GM19463 (cell line): ENCODE results near the gene SYNDIG1.

Experiments used
- ATAC-seq: cut with Tn5 transposase; IDR thresholded peaks from one replicate; pipeline ENCODE4 v1.9.1; 2021; ENCODE audit warnings: mild to moderate bottlenecking, moderate library complexity; ENCODE audit not compliant: unreplicated experiment

Gene SYNDIG1

DNA sequence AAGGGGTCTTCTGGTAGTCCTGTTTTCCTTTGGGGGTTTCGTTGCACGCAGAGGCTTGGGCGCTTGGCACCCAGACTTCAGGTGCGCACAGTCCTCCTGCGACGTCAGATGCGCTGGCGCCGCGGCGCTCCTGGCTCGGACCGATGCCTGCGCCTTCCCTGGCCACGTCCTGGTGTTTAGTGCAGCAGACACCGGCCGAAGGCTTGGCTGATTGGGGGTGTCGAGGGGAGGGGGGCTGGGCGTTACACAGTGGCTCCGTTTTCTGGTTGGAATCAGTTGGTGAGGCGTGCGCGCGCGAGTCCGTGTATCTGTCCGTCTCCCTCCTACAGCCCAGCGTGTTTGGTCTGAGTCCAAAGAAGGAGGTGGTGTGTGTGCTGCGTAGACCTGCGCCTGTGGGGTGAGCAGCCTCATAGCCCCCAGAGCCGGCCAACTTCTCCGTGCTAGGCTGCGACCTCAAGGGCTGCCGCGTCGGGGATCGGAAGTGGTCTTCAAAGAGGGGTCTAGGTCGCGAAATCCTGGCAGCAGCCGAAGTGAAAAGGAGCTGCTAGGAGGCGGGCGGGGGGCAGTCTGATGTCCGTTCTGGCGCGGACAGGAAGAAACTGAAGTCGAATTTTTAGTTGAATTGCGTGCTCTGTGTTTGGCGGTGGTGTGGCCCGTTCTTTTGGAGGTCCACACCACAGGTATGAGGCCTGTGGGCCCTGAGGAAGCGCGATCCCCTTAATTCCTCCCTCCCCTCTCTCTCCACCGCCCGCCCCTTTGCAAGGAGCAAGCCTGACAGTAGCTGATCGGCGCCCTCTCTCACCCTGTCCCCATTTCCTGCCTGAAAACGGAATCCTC is 1.5 kb downstream of the SYNDIG1 start:
- no peak for ATAC-seq

DNA sequence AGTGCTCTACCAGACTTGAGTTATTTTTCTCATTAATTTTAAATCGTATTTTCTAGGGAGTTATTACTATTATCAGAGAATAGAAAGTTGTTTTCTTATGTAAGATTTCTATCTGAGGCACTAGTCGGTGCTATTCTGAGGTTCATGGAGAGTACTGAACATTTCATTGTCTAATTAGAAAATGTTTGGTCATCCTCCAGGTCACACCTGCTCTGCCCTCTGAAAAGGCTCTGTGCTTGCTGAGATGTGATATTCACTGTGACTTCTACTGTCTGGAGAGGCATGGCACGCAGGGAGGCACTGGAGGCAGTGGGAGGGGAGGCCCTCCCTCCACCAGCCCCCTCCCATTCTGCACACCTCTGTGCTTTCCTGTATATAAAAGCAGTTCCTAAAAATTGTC is 3.0 kb downstream of the SYNDIG1 start:
- no peak for ATAC-seq

DNA sequence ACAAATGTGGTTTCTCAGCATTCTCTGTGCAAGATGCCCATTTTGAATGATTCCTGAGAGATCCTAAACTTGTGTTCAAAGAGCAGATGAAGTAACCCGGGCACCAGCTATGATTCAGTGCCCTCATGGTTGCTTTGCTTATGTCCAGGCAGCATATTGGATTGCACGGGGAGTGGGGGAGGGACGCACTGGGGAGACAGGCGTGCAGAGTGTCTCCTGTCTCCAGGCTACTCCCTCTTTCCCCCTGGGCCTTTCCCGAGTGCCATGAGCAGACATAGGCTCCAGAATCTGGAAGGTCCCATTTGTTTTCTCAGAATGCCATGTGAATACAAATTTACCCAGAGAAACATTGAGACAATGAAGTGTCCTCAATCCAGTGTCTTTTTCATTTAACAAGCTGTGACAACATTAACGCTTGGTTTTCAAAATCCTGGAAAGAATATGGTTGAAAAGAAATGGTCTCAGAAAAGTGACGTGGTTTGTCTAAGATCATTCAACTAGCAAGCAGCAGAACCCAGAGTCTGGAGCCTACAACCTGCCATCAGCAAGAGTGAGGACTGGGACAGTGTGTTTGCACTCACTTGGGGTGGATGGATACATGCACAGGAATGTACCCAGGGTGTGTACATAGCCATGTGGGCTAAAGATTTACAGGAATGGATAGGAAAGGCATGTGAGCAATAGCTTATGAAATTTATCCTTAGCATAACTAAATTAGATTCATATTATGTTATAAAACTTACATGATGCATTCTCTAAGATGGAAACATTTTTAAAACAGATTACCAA is 4.2 kb downstream of the SYNDIG1 start:
- ATAC-seq, result no peak

DNA sequence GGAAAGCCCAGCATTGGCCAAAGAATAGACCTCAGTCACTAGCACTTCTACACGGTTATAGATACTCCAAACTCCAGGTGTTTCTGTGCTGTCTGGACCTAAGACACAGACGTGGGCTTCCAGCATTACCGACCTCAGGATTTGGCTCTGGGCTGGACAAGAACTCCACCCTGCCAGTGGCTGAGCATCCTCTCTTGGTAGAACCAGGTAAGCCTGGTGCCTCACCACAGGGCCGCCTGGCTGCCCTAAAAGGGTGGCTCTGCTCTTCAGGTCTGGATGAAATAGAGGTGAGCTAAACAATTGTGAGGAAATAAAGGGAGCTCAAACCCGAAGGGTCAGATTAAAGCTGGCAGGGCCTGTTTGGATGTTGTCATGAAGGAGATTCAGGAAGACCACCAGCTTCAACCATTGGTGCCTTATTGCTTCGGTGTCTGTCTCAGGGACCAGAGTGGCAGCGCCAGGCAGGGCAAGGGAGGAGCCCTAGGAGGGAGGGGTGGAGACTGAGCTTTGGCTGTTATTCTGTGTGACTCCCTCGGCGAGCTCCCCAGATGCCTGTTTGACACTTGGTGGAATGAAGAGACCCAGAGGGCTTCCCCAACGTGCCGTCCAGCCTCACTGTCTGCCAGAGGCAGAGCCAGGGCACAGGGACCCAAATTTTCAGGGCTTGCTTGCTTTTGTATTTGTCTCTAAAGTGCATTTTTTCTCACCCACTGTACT is 8.6 kb downstream of the SYNDIG1 start:
- no peak for ATAC-seq

DNA sequence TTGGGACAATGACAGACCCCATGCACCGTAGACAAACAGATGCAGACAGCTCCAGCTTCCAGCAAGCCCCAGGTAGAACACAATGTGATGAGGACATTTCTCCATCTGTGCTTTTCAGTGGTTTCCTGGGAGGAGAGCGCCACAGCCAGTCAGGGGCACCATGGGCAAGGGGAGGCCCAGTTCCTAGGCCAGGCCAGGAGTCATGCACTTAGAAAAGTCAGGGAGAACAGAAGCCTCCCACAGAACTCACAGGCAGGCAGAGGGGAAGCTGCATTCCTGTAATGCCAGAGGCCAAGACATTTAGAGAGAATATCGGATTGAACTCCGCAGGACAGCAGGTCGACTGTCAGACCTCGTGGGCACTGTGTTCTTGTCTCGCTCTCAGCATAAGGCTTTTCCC is 9.2 kb downstream of the SYNDIG1 start:
- no peak for ATAC-seq

DNA sequence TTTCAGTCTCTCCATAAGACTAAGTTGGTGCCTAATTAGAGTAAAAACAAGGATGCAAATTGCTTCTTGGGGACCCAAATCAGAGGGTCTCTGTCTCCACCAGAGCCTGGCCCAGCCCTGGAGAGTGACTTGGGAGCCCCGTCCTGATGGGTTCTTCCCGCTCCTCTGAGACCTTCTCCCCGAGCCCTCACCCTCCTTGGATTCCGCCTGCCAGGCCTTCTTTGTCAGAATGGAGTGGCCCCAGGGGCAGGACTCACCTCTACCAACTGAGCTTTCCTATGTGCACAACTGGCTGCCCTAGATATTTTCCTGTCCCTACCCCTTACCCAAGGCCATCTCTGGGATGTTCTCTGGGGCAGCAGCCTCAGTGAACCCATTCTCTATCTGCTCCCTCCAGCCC is 9.7 kb downstream of the SYNDIG1 start:
- ATAC-seq, result no peak

DNA sequence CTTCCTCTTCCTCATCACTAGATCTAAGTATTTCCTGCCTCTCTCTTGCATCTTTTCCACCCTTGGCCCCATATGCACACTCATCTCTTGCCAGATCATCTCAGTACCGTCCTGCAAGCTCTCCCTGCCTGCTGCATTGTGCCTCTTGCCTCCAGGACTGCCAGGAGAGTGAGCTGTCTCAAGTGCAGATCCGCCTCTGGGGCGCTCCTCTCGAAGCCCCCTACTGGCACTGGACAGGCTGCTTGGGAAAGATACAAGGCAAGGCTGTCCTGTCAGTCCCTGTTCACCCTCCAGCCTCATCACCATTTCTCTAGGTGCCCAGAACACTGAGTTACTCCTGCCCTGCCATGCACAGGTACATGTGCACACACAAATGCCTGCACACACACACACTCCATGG is 10.2 kb downstream of the SYNDIG1 start:
- no peak for ATAC-seq

DNA sequence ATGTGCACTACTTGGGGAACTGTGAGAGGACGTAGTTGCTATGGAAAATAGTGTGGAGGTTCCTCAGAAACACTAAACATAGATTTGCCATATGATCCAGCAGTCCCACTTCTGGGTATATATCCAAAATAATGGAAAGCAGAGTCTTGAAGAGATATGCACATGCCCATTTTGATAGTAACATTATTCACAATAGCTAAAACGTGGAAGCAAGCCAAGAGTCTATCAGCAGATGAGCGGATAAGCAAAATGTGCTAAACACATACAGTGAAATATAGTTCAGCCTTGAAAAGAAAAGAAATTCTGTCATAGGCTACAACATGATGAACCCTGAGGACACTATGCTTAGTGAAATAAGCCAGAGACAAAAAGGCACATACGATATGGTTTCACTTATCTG is 11.1 kb downstream of the SYNDIG1 start:
- ATAC-seq, result no peak

DNA sequence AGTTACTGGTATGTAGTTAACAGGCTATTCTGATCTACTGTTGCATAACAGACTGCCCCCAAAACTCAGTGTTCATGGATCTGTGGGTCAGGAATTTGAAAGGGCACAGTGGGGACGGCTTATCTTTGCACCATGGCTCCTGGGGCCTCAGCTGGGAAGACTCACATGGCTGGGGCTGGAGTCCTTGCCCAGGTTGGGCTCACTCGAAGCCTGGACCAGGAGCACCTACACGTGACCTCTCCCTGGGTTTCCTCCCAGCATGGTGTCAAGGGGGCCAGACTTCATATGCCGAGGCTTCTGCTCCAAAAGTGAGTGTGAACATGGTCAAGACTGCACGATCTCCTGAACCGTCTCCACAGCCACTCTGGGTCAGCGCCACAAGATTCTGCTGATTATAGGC is 11.7 kb downstream of the SYNDIG1 start:
- ATAC-seq, result no peak

DNA sequence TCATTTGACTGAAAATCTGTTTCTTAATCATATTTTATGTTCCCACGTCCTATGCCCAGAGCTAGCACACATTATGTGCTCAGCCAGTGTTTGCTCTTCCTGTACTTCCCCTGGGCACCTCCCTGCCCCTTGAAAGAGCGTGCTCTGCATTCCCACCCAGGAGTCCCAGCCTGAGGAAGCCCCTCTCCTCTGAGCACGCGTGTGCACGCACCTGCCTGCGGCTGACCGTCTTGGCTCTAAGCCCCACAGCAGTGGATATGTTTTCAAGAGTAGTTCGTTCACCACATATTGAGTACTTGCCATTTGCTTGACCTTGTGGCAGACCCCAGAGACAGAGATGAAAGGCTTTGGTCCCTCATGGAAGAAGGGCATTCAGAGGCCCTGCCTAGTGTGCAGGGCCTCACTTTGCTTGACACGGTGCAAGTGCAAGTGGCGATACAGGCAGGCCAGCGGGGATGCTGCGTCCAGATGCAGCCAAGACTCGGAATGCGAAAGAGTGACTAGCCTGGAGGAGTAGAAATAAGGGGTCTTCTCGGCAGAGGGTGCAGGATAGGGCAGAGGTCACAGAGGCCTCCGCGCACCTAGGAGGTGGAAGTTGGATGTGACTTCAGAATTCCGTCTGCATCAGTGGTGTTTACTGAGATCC is 14.1 kb downstream of the SYNDIG1 start:
- no peak for ATAC-seq

DNA sequence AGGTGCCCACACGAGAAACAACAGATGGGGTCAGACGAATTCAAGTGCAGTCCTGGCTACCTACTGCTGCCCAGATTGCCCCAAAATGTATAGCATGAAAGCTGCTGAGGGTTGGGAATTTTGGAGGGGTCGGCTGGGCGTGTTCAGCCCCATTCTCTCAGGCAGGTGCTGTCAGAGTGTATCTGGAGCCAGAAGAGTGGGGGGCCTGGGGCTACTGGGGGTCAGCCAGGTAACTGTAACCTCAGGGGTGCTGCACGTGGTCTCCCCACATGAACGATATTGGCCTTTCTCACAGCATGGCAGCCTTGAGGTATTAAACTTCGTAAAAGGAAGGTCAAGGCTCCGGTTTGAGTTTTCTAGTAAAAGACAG is 14.6 kb downstream of the SYNDIG1 start:
- no peak for ATAC-seq

DNA sequence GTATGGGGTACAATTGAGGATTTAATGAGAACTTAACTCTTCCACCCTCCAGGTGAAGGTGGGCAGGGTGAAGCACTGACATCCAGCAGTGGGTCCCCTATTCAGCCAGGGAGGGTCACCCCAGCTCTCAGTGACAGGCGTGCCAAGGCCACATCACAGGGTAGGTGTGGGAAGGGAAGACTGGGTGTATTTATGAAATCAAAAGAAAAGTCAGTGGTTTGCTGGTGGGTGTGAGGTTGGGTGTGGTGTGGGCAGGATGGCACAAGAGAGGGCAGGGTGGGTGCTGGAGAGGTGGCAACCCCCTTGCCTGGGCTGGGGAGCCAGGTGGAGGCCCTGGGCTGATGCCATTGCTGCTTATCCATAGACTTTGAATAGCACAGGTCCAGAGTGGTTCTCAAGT is 16.6 kb downstream of the SYNDIG1 start:
- ATAC-seq, result no peak

DNA sequence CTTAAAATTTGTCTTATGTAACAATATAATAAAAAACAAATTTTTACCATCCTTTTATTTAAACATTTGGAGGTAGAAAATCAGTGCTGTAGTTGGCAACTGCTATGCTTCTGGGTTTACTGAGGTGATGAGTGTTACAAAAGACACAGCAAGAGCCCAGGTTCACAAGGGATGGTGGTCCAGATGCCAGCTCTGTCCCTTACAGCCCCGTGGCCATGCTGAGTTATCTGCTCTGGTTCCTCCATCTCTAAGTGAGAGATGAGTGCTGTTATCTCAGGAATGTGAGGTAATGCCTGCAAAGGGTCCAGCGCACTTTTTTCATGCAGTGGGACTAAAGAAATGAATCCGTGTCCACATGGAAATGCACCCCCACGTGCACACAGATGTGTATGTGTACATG is 17.8 kb downstream of the SYNDIG1 start:
- no peak for ATAC-seq

DNA sequence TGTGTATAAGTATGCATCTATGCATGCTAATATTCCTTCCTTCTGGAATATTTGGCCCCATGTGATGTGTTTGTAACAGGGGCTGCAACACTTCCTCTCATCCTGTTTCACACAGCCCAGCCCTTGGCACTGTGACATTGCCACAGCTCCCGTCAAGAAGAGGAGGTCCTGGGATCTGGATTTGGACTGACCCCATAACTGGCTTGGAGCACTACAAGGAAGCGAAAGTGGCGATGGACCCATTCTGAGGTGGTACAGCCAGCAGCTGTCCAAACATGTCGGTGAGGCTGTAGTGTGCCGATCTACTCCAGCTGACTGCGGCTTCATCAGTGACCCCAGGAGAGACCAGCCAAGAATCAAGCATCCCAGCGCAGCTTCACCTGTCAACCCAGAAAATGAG is 18.2 kb downstream of the SYNDIG1 start:
- ATAC-seq, result no peak

DNA sequence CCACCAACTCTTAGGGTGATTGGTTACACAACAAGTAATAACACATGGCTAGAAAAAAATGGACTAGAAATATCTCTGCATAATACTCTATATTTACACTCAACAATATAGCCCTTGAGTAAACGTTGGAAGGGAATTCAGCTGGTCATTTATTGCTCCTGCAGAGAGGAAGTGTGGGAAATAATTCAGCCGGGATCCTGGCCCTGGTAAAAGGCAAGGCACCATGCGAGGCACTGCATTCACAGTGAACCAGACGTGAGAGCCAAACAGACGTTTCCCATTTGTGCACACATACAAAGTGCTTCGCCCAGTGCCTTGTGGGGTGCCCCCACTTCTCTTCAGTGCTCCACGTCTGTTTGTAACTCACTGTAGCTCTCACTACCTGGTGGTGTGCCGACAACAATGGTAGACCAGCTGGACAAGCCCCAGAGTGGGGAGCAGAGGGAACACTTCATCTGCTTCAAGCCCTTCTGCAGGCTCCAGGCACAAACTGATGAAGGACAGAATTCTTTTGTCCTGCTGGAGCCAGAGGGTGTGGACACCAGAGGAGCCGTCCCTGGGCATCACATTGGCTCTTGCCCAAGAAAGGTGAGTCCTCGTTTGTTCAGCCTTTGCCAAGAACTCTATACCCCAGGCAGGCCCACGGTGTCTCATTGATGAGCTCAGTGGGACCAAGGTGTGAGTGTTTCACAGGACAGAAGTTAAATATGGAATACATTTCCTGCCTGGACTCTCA is 18.8 kb downstream of the SYNDIG1 start:
- no peak for ATAC-seq

DNA sequence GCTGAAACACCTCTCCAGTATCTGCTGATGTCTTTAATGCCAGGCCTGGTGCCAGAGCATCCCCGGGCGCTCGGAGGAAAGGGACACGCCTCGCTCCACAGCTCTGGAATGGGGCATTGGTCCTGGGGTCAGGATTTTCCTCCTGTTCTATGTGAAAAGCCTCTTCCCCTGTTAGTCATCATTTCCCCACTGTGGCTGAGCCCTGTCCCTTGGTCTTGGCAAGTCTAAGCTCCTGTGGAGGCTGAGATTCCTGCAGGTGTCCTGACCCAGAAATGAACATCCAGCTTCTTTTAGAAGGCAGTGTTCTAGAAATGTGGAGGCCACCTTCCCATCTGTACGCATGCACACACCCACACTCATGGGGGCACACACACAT is 19.4 kb downstream of the SYNDIG1 start:
- ATAC-seq, result no peak

DNA sequence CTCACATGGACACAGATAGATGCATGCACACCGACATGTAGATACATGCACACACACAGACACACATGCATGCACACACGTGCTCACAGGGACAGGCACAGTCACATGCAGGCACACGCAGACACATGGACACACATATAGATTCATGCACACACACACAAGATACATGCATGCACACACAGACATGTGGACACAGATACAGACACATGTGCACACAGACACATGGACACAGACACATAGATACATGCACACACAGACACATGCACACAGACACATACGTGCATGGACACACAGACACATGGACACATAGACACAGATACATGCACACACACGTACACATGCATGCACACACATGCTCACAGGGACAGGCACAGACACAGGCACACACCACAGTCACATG is 19.8 kb downstream of the SYNDIG1 start:
- no peak for ATAC-seq

DNA sequence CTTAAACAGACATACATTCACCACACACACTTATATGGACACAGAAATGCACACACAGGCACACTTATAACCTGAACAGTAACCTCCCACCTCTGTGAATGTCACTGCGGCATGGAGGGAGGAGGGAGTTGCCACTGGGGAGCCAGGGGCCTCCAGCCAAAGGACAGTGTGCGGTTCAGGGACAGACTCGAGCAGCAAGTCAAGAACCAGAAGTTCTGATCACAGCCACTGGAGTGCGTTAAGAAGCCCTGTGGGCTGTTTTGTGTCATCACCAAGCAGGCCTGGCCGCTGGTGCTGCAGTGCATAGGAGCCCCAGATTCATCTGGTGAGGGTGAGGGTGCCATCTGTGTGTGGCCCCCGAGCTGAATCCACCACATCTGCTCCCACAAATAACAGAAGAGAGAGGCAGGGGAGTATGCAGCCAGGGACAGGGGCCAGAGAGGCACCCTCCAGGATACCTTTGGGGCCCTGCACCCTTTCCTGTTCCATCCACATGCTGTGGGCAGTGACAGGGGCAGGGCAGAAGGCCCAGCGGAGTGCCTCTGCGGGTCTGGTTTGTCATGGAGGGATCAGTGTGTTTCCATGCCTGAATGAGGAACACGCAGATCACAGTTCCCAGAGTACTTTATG is 20.3 kb downstream of the SYNDIG1 start:
- ATAC-seq, result no peak

DNA sequence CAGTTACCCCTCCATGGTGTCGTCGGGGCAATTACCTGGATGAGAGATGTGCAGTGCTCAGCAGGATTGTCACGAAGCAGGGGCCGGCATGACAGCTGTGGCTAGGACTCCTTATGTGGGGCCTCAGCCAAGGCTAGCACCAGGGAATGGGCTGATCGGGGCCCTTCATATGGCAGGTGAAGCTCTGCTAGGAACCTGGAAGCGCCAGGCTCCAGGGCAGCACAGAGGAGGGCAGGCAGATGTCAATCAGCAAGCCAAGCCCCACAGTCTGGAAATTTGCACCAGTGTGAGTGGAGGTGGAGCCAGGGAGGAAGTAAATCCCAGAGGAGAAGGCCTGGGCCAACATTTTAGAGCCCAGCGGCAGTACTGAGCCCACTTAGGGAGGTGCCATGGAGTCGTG is 21.2 kb downstream of the SYNDIG1 start:
- no peak for ATAC-seq

DNA sequence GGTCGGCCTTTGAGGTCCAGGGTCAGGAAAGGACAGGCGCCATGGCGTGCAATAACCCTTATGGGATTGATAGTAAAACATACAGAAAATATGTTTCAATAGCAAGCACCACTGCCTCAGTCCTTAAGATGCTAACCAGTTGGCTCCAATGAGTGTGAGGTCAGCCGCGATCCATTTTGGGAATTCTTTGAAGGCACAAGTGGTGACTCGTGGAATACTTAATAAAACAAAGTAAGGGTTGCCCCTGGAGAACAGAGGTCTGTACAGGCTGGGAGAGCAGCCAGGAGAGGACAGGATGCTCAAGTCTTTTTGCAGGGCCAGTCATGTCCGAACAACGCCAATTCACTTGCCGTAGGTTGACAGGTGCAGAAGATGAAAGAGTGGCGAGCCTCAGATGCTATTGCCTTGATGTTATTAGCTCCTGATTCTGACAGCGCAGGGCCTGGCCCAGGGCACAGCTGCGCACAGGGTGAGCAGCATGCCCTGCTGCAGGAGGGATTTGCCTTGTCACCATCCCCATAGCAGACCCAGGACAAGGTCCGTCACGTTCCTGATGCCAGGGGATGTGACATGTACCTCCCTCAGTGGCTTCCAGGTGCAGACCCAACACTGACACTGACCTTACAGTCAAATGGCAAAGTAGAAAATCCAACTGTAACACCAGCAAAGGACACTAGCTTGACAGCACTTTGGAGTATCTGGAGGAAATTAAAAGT is 21.8 kb downstream of the SYNDIG1 start:
- no peak for ATAC-seq
